ENCODE results near the gene KIAA0825. TPM values are rescaled to one million over a fixed set of nuclear protein-coding genes. Genes with fewer than 3 reads are reported as not detected.

The KIAA0825 gene
- total and polyA plus RNA-seq, 12 donors, result 0.34 to 11.5 (median 3.1) TPM

DNA sequence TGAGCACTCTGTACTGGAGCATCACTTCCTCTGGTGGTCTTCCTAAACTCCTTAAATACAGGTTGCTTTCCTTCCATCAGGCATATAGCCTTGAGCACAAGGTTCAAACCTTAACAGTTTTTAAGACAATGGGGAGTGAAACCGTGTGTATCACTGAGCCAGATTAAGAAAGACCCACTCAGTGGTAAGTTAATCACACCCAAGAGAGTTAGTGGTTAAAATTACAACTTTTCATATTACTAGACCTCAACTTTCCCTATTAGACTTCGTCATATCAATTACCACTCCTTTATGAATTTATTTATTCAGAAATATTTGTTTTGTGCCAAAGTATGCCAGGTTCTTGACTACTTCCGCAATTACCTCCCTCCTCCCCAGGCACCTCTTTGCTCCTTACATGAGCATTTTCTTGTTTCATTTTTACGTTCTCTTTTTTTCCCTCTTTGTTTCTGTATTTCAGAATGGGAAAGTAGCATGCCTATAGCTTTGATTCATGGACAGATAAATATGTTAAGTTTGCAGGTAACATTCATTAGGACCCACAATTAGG is 351.0 kb downstream of the KIAA0825 start:
- no peak for TF ChIP-seq POLR2A (IDR thresholded peaks at IDR 0.05)
- TF ChIP-seq, protein P1, sequence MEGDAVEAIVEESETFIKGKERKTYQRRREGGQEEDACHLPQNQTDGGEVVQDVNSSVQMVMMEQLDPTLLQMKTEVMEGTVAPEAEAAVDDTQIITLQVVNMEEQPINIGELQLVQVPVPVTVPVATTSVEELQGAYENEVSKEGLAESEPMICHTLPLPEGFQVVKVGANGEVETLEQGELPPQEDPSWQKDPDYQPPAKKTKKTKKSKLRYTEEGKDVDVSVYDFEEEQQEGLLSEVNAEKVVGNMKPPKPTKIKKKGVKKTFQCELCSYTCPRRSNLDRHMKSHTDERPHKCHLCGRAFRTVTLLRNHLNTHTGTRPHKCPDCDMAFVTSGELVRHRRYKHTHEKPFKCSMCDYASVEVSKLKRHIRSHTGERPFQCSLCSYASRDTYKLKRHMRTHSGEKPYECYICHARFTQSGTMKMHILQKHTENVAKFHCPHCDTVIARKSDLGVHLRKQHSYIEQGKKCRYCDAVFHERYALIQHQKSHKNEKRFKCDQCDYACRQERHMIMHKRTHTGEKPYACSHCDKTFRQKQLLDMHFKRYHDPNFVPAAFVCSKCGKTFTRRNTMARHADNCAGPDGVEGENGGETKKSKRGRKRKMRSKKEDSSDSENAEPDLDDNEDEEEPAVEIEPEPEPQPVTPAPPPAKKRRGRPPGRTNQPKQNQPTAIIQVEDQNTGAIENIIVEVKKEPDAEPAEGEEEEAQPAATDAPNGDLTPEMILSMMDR (IDR thresholded peaks at IDR 0.05), result no peak
- intact Hi-C loops (cut with DNase I), result no loop called here
- Histone ChIP-seq H3K27me3 (no peaks in the 10 kb centered on the region), H3K9me3 (replicated peaks in 1 of 3) (no peaks in the 10 kb centered on the region), H3K4me1 (replicated peaks in 1 of 2) (no peaks in the 10 kb centered on the region), H3K4me3 (no peak overlapping the region), H3K36me3 (replicated peaks in 1 of 2) (no peaks in the 10 kb centered on the region), H3K27ac (no peak overlapping the region)
- 86 to 89% (median 88%) methylated on average over 4 of the region's 4 CpGs for WGBS, 4 donors
- no peak for DNase-seq

DNA sequence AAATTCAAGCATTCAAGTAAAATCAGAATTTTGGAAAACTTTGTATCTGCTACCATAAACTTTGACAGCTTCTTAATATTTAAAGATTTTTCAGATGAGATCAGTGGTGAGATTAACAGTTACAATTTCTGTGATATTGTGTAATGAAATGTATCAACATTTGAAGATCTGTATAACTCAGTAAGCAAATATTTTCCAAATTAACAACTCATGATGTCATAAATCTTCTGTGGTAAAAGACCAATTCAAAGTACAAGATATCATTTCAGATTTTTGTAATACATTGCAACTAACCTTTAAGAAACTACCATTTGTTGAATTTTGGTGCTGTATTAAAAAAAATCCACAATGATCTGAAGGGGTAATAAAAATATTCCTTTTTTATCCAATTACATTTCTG is 352.2 kb downstream of the KIAA0825 start:
- intact Hi-C loops (cut with DNase I), result no loop called here
- H3K9me3 ChIP-seq (replicated peaks in 1 of 3), result no peaks in the 10 kb centered on the region
- H3K4me3 ChIP-seq, result no peak overlapping the region
- DNase-seq, result no peak
- no peaks in the 10 kb centered on the region for H3K36me3 ChIP-seq (replicated peaks in 1 of 2)
- no peaks in the 10 kb centered on the region for H3K4me1 ChIP-seq (replicated peaks in 1 of 2)
- no peak for TF ChIP-seq POLR2A (IDR thresholded peaks at IDR 0.05)
- TF ChIP-seq, protein P1 (IDR thresholded peaks at IDR 0.05), result no peak
- no peaks in the 10 kb centered on the region for H3K27me3 ChIP-seq
- H3K27ac ChIP-seq, result no peak overlapping the region

DNA sequence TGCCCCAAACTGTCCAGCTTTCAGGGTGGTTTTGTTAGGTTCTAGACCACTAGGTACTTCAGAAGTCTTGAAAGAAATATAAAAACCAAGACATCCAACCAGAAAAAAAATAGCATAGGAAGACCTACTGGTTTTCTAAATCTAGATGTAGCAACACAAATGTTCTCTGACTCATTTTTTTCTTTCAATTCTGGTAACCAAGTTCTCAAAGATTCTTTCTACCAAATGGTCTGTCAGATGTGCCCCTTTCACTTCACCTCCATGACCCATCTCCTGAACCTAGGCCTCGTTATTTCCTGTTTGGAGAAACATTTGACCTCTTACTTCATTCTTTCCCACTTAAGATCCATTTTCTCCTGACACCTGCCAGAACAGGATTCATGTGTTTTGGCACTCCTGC is 355.3 kb downstream of the KIAA0825 start:
- no peaks in the 10 kb centered on the region for H3K36me3 ChIP-seq (replicated peaks in 1 of 2)
- no peak overlapping the region for H3K4me3 ChIP-seq
- H3K27ac ChIP-seq, result no peak overlapping the region
- DNase-seq, result no peak
- no peaks in the 10 kb centered on the region for H3K9me3 ChIP-seq (replicated peaks in 1 of 3)
- no peaks in the 10 kb centered on the region for H3K27me3 ChIP-seq
- no peak for TF ChIP-seq POLR2A (IDR thresholded peaks at IDR 0.05)
- 76 to 93% (median 82%) methylated on average over 1 of the region's 1 CpG for WGBS, 4 donors
- intact Hi-C loops (cut with DNase I), result no loop called here
- no peaks in the 10 kb centered on the region for H3K4me1 ChIP-seq (replicated peaks in 1 of 2)

DNA sequence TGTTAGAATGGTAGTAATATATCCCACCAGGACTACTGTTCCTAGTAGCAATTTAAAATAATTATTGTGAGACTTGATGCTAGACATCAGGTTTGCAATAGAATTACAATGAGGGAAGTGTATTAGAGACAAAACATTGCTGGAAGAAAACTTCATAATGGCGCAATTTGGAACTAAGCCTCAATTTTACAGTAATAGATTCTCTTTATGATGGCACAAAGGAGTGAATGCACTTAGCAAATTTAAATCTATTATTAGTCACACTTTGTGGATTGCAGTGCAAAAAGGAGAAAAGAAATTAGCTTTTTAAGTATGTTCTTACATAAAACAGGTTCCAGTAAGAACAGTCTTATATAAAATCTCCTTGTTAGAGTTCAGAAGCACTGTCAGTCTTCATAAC is 358.3 kb downstream of the KIAA0825 start:
- no peaks in the 10 kb centered on the region for H3K27me3 ChIP-seq
- intact Hi-C loops (cut with DNase I), result no loop called here
- no peak for DNase-seq
- TF ChIP-seq, protein P1 (IDR thresholded peaks at IDR 0.05), result no peak
- no peak for TF ChIP-seq POLR2A (IDR thresholded peaks at IDR 0.05)
- no peaks in the 10 kb centered on the region for H3K4me1 ChIP-seq (replicated peaks in 1 of 2)
- peaks cover 0 to 6% (median 0%) of the 10 kb centered on the region in 3 donors for H3K9me3 ChIP-seq (replicated peaks in 1 of 3)
- no peak overlapping the region for H3K4me3 ChIP-seq
- H3K27ac ChIP-seq, result no peak overlapping the region
- no peaks in the 10 kb centered on the region for H3K36me3 ChIP-seq (replicated peaks in 1 of 2)
- WGBS, 4 donors, result 95 to 100% (median 97%) methylated on average over 1 of the region's 1 CpG

DNA sequence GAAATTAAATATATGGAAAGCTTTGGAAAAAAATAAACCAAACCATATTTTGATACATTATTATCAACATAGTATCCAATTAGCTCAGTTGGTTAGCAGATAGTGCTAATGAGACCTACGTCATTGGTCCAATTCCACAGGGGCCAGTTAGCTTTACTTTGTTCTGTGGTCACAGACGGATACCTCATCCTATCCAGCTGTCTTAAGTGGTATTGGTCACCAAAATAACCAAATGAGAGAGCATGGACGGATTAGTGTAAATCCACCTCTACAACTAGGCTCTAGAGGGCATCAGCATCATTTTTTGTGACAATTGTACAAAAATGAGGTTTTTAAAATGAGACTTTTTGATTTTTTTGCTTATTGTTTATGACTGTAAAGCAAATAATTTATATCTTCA is 364.2 kb downstream of the KIAA0825 start:
- Histone ChIP-seq H3K4me1 (replicated peaks in 1 of 2) (no peaks in the 10 kb centered on the region), H3K4me3 (no peak overlapping the region), H3K36me3 (replicated peaks in 1 of 2) (no peaks in the 10 kb centered on the region), H3K27ac (no peak overlapping the region), H3K27me3 (no peaks in the 10 kb centered on the region), H3K9me3 (replicated peaks in 1 of 3) (peaks cover 0 to 6% (median 0%) of the 10 kb centered on the region in 3 donors)
- TF ChIP-seq POLR2A (IDR thresholded peaks at IDR 0.05), result no peak
- TF ChIP-seq, protein P1 (IDR thresholded peaks at IDR 0.05), result no peak
- intact Hi-C loops (cut with DNase I), result no loop called here
- no peak for DNase-seq
- WGBS, 4 donors, result 68 to 92% (median 88%) methylated on average over 3 of the region's 3 CpGs

Data from adrenal gland (tissue), 12 donors.